Right hindlimb (tissue), 1 donor: ENCODE measurements around the gene SLC44A1.

Experiments used
- DNase-seq: peaks from one replicate; pipeline ENCODE4 v3.0.0-alpha.2; 2018

Gene SLC44A1

DNA sequence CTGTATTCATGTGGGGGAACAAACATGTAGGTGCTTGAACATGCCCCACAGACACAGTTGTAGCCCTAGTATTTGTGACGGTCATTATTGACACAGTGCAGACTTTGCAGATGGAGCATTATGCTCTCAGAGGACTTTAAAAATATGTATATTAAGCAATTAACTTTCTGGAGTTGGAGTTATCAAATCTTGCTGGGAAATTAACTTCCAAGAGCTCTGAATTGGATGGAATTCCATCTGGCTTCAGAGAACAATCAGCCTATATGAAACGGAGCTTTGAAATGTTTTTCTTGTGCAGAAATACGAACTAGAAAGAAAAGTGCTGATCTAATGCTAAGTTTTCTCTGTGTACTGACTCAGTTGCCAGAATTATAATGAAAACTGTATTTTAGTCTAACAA lies 152.4 kb downstream of the SLC44A1 start:
- DNase-seq: no peak

DNA sequence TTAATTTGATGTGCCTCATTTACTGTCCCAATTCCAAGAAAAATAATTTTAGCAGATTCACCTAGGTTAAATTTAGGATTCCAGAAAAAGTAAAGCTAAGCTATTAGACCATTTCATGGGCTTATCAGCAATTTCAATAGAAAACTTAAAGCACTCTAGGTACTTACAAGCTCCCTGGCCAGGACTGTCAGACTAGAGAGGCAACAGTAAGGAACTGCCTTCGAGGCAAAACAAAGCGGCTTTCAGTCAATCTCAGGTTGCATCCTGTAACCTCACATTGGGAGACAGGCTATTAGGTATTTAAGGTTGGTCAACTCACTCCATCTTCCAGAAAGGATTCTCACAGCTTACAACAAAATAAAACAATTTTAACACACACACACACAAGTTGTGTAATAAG lies 154.7 kb downstream of the SLC44A1 start:
- no peak for DNase-seq

DNA sequence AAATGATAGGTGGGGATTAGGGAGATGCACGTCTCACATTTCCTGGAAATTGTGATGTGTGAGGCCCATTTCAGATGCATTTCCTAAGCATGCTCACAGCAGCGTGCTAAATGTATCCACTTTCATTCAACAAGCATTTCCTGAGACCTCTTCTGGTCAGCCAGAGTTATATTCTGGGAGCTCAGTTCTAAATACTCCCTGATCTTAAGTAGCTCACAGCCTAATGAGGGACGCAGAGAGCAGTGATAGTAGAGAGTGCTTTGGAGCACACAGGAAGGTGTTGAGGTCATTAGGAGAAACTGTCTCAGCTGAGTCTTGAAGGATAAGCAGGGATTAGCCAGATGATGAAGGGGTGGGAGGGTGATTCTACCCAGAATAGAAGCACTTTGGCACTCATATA lies 157.2 kb downstream of the SLC44A1 start:
- DNase-seq: no peak

DNA sequence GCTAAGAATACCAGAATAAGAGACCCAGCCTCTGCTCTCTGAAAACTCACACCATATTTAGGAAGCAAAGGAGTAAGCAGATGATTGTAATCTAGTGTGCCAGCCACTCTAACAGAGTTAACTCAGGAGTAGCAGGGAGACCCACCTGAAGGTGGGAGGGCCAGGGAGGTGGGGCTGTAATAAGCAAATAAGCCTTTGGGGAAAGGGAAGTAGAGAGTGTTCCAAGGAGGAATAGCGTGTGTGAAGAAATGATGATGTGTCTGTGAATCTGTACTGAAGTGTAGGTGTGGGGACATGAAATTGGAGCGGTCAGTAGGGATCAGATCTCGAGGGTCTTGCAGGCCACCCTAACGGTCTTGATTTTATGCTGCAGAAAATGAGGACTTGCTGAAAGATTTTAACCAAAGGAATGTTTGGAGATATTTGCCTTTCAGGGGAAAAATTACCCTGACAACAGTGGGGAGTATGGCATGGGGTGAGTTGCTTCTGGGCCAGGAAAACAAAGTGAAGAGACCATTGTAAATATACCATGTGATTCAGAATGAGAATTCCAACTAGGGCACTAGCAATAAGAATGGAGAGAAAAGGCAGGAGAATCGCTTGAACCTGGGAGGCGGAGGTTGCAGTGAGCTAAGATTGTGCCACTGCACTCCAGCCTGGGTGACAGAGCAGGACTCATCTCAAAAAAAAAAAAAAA lies 159.2 kb downstream of the SLC44A1 start:
- no peak for DNase-seq

DNA sequence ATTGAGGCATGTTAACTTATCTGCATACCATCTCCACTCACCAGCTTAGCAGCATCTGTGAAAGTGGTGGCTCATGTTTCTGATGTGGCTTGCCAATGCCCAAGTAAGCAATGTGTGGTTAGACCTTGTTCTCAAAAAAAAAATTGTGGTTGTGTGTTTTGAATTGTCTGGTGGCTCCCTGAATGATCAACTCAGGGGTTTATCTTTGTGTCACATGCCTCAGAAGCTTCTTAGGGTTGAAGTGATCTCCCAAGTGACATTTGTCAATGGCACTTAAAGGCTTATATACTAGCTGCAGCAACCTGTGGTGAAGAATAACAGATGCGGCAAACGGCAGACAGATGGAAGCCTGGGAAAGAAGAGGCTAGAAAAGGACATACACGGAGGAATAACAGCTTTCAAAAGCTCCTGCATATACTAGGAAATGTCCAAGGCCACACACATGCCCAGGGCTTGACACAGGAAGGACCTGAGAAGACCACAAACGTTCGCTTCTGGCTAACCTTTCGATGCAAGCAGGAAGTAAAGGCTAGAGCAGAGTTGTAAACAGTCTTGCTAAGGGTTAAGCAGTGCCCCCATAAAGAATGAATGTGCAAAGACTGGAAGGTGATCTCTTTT lies 161.2 kb downstream of the SLC44A1 start:
- DNase-seq: no peak

DNA sequence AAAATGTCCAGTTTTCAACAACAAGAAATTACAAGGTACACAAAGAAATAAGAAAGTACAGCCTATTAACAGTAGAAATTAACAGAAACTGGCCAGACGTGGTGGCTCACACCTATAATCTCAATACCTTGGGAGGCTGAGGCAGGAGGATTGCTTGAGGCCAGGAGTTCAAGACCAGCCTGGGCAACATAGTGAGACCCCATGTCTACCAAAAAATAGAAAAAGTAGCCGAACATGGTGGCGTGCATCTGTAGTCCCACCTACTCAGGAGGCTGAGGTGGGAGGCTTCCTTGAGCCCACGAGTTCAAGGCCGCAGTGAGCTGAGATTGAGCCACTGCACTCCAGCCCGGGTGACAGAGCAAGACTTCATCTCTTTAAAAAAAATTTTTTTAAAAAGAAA lies 161.9 kb downstream of the SLC44A1 start:
- no peak for DNase-seq

DNA sequence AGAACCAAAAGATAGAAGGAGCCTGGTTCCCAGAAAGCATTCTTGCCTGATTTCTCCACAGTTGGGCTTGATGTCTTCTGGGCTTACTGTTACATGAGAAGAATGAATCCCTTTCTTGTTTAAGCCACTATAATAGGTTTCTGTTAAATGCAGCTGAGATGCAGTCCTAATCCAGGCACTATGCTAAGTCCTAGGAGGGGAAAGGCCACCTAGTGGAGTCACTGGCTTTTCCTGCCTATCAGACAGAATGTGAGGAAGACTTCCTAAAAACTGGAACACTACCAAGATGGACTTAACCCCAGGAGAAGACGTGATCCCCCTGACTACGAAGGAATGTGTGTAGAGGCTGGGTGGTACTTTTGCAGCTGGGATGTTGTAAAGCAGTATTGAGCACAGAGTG lies 169.1 kb downstream of the SLC44A1 start:
- peak; percentile 21 for DNase-seq

DNA sequence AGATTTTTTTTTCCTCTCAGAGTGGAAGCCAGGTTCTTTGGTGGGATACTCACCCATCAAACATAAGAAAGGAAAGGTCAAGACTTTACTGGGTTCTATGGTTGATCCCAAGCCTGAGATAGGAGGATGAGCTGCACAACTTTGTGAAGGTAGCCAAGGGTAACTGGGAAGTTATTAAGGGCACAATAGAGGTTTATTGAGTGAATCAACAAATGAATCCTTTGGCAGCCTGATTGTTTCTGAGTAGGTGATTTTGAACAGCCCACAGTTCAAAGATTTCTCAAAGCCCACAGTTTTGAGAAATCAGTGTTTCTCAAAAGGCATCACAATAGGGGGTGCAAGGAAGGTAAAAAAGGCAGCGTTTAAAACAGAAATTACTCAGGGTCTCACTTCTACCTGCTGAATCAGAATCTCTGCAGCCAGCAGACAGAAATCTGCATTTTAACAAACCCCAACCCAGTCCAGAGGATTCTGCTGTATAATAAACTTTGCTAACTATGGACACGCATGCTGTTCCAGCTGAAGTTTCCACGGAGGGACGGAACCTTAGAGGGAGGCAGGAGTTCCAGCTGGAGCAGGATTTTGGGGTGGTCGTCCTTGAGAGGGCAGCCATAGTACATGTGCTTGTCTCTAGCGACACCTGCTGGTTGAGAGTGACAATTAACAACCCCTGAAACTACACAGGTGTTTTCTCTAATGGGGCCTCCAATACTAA lies 170.7 kb downstream of the SLC44A1 start:
- DNase-seq: peak; percentile 70

DNA sequence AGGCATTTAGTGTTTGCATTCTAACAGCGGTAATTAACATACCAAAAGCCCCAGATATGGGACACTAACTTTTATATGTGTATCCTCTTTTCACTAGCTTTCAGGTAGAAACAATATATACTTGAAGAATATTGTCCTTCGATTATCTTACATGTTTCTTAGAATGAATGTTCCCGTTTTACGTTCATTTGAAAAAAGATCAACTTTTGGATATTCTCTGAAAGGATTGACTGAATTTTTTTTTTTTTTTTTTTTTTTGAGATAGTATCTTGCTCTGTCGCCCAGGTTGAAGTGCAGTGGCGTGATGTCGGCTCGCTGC lies 171.2 kb downstream of the SLC44A1 start:
- no peak for DNase-seq

DNA sequence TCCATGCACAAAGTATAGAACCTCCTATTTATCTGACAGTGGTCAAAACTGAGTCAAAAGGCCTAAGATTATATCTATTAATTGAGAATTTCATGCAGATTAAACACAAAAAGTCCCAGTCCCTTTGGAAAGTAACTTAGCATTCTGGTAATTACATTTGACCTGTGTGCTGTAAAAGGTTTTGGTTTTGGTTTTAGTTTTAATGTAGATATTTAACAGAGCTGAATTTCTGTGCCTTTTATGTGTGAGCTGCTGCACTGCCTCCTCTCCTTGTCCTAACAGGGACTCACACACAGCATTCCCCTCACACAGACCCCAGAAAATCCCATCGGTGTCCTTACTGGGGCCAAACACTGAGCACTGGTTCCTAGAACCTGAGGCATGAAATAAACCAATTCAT lies 172.4 kb downstream of the SLC44A1 start:
- DNase-seq: no peak

DNA sequence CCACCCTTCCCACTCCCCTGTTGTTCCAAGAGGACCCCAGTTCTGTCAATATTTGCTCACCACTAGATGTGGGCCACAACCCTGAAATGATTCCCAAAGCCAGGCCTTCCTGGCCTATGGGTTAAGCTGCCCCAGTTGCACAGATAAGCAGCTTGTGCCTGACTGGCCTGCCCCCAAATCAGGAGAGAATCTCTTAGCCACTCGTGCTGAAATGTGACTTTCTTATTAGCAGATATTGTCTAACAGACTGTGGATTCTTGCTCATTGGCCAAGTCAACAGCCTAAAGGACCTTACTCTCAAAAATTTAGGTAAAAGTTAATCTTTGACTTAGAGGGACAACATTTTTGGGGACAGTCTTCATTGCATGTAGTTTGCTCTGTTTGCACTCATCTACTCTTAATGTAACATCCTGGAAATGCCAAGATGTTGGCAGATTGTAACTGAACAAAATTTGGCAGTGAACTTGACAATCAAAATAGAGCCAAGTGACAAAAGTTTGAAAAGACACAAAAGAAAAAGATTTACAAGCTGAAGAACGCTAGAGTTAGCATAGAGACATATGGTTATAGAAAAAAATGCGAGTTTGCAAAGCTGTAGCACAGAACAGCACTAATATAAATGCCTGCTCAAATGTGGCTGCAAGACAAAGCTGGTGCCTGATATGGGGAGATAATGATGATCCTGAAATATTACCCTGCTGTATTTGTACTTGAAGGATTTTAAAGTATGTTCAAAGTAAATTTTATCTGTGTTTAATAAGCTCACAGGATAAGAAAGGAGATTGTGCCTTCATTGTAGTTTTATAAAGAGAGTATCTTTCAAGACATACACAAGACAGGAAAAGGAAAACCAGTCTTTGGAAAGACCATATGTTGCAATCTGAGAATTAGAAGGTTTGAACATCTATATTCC lies 174.4 kb downstream of the SLC44A1 start:
- no peak for DNase-seq

DNA sequence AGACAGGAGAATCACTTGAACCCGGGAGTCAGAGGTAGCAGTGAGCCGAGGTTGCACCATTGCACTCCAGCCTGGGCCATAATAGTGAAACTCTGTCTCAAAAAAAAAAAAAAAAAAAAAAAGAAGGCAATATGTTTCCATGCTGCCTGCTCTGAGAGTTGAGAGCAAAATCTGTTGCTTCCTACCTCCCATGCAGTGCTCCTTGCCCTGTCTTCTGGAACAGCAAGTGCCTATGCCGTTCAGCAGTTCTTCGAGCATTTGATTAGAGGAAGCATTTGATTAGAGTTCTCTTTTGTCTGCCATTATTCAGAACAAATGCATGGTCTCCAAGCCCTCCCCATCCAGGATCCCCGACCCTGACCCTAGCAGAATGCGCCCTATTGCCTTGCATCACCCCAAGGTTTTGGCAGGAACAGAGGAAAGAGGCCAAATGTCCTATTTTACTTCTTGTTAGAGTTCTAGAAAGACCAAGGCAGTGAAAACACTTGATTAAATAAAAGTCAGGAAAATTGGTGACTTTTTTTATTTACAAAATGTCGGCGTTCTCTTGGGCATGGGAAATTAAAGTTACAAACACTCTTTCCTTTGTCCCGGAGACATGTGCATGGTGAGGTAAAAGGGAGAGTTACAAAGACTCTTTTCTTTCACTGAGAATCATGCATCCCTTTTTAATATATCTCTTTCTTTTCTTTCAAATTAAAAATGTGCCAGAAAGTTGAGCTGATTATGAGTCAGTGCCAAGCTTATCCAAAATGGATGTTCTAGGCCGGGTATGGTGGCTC lies 175.6 kb downstream of the SLC44A1 start:
- DNase-seq: no peak

DNA sequence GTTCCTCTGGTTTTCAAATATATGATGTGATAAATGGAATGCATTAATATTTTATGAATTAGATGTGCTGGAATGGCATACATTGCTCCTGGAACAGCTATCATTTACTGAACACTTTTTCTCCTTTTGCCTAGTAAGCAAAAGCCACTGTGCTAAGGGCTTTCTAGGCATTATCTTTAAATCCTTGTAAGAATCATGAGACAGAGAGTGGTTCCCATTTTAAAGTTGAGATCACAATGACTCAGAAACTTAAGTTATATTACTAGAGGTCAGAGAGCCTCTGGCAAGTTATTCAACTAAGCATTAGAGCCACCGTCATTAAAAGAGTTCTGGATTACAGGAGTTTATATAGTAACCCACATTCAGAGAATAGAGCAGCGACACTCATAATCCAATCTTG lies 176.7 kb downstream of the SLC44A1 start:
- no peak for DNase-seq

DNA sequence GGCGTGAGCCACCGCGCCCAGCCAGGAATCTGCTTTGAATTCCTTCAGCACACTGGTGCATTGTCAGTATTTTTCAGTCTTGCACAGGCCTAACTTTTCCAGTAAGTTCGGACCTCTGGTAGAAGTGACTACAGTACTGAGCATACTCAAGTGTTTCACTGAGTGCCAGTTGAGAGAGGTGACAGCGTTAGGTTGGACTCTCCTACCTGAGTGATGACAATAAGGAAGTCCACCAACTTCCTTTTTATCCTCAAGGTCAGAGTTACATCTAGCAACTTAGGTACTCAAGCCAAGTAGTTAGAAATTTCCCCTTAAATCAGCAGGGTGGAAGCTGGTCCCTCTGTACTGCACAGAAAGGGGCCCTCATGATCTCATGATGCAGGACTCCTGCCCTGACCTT lies 177.4 kb downstream of the SLC44A1 start:
- no peak for DNase-seq

DNA sequence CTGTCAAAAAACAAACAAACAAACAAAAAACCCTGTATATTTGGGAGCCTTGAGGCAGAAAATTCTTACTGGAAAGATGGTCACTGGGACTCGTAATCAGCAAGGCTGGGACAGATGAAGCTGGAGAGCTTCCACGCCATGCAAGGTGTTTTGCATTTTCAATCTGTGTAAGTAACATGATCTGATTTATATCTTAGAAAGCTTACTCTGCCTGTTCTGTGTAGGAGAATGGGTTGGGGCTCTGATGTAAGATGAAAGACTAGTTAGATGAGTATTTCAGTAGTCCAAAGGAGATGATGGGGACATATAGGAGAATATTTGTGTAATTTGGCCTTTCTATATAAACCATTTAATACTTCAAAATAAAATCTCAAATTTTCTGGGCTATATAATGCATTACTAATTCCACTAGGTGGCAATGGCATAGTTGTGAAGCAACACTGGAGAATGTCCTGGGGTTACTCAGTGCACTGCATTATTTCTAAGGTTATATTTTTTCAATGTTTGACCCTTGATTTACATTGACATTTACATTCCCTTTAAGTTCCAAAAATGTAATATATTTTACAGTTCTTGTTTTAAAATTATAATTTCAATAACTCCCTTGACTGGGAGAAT lies 181.5 kb downstream of the SLC44A1 start:
- no peak for DNase-seq

DNA sequence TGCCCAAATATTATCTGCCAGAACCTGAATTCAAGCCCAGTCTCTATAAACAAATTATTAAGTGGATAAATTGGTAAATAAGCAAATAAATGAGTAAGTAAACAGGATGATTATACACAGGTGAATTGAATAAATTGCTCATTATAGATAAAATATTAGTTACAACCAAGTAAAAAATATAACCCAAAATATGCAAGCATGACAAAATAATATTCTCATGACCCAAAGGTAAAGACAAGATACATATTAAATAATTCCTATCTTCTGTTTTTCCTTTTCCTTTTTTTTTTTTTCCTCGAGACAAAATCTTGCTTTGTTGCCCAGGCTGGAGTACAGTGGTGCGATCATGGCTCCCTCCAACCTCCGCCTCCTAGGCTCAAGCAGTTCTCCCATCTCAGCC lies 182.2 kb downstream of the SLC44A1 start:
- no peak for DNase-seq

DNA sequence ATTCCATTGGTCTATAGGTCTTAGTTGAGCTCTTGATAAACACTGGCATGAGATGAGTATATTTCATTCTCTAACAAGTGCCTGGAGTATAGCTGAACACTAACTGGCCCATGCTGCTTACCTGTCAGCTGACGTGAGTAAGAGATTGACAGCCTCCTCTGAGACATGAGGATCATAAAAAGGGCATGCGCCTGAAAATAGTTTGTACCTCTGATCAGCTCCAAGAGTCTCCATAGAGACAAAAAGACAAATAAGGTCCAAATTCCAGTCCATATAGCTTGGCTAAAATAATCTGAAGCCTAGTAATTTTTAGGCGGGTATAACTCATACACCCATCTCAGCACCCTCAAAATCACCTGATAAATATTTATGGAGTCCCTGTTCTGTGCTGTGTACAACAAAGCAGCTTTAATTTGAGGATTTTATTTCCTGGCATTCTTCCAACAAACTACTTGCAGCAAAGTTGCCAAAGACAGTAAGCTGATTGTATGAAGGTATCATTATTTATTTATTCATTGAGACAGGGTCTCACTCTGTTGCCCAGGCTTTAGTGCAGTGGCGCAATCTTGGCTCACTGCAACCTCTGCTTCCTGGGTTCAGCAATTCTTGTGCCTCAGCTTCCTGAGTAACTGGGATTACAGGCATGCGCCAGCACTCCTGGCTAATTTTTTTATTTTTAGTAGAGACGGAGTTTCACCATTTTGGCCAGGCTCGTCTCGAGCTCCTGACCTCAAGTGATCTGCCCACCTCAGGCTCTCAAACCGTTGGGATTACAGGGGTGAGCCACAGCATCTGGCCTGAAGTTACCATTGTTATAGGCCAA lies 187.2 kb downstream of the SLC44A1 start:
- no peak for DNase-seq

DNA sequence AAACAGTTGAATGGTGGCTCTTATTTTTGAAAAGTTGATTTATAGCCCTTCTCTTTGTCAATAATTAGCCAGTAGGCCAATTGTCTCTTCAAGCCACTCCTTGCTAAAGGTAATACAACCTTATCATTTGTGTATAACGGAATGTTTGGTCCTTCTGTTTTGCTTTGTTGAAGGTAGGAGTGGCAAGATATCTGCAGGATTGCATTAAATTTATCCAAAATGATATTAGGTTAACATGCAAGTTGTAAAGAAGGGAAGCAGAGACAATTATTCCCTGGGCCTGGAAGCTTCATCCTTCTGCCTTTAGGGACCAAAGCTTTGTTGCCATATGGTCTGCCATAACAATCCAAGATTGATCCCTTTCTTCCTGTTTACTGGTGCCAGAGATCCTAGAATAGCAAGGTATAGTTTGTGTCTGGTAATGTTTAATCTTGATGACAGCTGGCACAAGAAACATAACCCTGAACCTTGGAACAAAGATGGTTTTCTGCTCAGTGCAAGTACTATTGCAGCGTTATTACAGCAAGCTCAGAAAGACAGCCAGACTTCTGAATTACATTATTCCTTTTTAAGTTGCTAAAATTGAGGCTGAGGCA lies 187.9 kb downstream of the SLC44A1 start:
- no peak for DNase-seq

DNA sequence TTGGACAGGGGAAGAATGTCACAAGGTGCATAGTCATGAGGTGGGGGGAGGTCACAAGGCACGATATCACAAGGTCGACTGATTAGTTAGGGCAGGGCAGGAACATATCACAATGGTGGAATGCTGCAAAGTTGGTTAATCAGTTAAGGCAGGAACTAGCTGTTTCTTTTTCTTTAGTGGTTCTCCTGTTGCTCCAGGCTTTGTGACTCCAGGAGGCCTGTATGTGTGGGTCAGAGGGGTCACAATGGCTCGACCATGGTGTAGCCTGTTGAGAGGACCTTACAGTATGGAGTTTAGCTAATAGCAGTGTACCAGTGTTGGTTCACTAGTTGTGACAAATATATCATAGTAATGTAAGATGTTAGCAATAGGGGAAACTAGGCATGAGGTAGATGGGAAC lies 191.0 kb downstream of the SLC44A1 start:
- no peak for DNase-seq

DNA sequence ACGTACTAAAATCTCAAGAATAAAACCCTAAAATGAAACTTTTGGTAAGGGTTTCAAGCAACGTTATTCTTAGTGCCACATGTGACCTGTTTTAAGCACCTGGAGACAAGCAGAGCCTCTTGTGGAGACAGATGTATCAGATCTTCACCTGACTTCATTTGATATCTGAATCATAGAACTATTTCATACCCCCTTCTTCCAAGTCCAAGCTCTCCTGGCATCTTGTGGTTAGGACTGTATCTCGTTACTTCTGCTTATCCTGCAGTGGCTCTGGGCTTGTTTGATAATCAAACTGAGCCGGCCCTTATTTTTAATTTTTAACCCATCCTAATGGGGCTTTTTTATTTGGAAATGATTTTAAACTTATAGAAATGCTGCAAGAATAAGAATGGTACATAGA lies 192.3 kb downstream of the SLC44A1 start:
- no peak for DNase-seq

DNA sequence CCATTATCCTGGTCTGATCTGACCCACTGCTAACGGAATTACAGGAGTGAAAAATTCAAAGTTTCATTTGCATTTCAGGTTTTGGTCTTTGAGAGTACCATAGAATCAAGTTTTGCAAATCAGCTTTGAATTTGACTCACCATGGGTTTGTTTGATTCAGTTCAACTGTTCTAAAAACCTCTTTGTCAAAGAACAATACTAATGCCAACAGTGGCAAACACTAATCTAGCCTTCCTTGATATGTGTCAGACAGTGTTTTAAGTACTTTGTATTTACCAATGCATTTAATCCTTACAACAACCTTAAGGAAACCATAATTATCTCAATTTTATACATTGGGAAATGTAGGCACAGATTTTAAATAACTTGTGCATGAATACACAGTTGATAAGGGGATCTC lies 193.3 kb downstream of the SLC44A1 start:
- no peak for DNase-seq
